ENCODE results near the gene DCBLD2. TPM values are rescaled to one million over a fixed set of nuclear protein-coding genes. Genes with fewer than 3 reads are reported as not detected.

Gene DCBLD2
- total RNA-seq, 1 donor: 370 TPM

DNA sequence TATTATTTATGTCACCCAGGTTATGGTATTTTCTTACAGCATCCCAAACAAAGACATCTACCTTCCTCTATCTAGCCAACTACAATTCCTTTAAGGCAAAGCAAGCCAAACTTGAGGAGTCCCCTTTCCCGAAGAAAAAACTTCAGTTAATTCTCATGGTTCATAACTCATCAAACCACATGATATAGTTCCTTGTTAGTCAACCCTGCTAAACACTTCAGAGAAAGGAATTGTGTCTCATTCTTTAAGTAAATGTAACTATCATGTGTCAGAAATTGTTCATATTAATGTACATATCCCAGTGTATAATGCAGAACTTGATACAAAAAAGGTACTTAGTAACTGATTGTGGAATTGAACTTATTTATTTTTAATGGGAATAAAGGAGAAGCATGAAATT is 93.9 kb downstream of the DCBLD2 start:
- no peak for DNase-seq (ENCODE audit: low read depth)
- no peak overlapping the region for H3K4me3 ChIP-seq (ENCODE audit: low read depth, low read length)
- TF ChIP-seq, protein P1, sequence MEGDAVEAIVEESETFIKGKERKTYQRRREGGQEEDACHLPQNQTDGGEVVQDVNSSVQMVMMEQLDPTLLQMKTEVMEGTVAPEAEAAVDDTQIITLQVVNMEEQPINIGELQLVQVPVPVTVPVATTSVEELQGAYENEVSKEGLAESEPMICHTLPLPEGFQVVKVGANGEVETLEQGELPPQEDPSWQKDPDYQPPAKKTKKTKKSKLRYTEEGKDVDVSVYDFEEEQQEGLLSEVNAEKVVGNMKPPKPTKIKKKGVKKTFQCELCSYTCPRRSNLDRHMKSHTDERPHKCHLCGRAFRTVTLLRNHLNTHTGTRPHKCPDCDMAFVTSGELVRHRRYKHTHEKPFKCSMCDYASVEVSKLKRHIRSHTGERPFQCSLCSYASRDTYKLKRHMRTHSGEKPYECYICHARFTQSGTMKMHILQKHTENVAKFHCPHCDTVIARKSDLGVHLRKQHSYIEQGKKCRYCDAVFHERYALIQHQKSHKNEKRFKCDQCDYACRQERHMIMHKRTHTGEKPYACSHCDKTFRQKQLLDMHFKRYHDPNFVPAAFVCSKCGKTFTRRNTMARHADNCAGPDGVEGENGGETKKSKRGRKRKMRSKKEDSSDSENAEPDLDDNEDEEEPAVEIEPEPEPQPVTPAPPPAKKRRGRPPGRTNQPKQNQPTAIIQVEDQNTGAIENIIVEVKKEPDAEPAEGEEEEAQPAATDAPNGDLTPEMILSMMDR (IDR thresholded peaks at IDR 0.05; ENCODE audit: insufficient read depth, low read length): no peak

DNA sequence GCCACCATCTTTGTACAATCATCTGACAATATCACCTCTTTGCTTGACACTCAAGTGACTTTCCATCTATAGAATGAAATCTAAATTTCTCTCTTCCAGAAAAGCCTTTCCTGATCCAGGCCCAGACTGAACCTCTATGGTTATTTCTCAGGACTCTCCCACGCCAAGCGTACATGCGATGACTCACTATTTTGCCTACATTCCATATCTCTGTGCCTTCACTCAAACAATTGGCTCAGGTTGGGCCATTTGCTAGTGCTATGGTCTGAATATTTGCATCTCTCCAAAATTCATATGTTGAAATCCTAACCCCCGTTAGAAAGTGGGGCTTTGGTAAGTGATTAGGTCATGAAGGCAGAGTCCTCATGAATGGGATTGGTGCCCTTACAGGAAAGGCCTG is 94.5 kb downstream of the DCBLD2 start:
- no peak overlapping the region for H3K4me3 ChIP-seq (ENCODE audit: low read depth, low read length)
- TF ChIP-seq, protein P1 (IDR thresholded peaks at IDR 0.05; ENCODE audit: insufficient read depth, low read length): no peak
- peak; percentile 64 for DNase-seq (ENCODE audit: low read depth)

DNA sequence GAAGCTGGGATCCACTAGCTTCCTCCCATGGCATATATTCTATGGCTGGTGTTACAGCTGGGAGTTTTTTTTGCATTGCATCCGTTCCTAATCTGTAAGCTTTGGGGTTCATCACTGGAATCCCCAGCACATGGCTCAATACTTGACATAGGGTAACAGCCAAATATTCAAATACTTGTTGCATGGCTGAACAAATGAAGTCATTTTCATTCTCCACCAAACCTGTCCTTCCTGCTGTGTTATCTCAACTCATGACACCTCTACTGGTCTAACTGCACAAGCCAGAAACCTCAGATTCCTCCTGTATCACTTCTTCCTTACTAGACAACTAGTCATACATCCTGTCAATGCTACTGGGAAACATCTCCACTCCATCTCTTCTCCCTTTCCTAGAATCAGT is 95.0 kb downstream of the DCBLD2 start:
- peak; percentile 27 for DNase-seq (ENCODE audit: low read depth)
- TF ChIP-seq, protein P1 (IDR thresholded peaks at IDR 0.05; ENCODE audit: insufficient read depth, low read length): no peak
- no peak overlapping the region for H3K4me3 ChIP-seq (ENCODE audit: low read depth, low read length)

DNA sequence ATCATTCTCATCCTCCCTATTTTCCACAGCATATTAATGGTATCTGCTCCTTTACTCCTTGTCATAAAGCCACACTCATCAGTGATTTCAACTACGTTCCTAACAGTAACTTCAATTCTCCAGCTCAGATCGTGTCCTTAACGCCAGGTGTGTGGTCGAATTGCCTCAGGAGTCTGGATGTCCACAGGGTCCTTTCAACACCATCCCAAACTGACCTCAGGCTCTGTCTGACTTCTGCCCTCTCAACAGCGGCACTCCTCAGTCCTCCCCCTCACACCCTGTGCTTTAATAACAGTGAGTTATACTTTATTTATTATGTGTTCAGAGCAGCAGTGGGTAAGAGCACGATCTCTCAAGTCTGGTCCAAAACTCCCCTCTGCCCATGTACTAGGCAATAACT is 95.9 kb downstream of the DCBLD2 start:
- H3K4me3 ChIP-seq (ENCODE audit: low read depth, low read length): no peak overlapping the region
- DNase-seq (ENCODE audit: low read depth): no peak
- TF ChIP-seq, protein P1 (IDR thresholded peaks at IDR 0.05; ENCODE audit: insufficient read depth, low read length): no peak

DNA sequence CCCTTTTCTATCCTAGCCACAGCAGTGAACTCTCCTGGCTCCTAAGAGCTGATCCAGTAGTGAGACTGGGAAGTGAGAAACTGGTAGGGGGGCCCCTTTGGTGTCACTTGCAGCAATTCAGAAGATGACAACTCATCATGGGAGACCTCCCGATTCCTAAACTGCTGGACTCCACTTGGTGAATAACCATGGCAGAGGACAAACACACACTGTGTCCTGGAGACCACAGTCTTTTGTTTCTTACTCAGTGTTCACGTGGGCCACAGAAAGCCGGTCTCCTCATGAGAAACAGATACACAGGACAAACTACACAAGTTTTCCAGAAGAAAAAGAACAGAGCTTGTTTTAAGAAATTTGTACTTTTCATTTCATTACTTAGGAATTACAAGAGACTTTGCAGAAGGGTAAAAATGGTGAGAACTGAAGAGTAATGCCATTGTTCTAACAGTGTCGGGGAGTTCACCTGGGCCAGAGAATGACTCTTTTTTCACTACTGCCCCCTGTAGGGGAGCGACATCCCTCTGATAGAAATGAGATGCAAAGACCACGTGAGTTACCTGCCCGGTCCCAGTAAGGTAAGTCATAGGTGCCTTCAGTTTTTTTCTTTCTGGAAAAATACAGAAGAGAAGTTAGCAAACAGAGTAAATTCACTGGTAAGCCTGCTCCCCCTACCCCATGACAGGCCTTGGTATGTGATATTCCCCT is 100.3 kb downstream of the DCBLD2 start:
- DNase-seq (ENCODE audit: low read depth): no peak
- H3K4me3 ChIP-seq (ENCODE audit: low read depth, low read length): no peak overlapping the region
- TF ChIP-seq, protein P1 (IDR thresholded peaks at IDR 0.05; ENCODE audit: insufficient read depth, low read length): no peak

DNA sequence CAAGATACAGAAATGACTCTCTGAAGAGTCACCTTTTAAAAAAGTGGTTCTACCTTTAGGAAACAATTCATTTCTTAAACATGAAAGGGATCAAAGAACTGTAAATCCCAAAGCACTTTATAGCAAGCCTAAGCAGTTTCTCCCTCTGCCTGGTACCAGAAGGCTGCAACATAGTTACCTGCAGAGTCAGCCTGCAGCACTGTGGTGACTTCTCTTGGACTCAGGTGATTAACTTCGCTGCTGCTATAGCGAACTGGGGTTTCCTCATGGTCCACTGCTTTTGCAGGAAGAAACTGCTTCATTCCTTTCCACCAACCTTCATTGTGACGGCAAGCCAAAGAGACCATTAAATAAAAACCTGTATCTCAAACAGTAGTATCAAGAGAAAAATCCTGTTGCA is 101.1 kb downstream of the DCBLD2 start:
- no peak for DNase-seq (ENCODE audit: low read depth)
- TF ChIP-seq, protein P1 (IDR thresholded peaks at IDR 0.05; ENCODE audit: insufficient read depth, low read length): no peak

DNA sequence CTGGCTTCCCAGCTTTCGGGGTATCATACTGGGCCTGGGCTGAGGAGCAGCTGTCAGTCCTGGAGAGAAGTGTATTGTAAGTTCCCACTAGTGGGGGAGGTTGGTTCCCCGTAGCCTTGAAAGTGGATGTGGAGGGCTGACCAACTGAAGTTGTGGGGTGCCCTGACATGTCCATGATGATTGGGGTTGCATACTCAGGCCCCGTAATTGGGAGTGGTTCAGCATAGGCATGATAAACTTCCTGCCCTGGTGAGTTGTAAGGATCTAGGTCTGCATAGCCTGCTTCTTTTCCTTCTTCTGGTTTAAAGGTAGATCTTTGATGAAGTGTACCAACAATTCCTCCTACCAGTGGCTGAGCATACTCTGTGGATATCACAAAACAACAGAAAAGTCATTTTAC is 102.0 kb downstream of the DCBLD2 start:
- no peak overlapping the region for H3K4me3 ChIP-seq (ENCODE audit: low read depth, low read length)
- TF ChIP-seq, protein P1 (IDR thresholded peaks at IDR 0.05; ENCODE audit: insufficient read depth, low read length): no peak
- no peak for DNase-seq (ENCODE audit: low read depth)

More for the DNA sequence above, 101.1 kb downstream of the DCBLD2 start:
- H3K4me3 ChIP-seq (ENCODE audit: low read depth, low read length): no peak overlapping the region

Data from fibroblast of the aortic adventitia (primary cell).